ELF-1 (cell line): ENCODE data around the gene CST3.

ENCODE experiments used
- DNase-seq: peaks from one replicate; pipeline ENCODE4 v3.0.0-alpha.2; 2016; ENCODE audit warnings: low read depth, low spot score

CST3 gene

GRCh38 chr20:23602699-23603098 is 35.1 kb downstream of the CST3 start:
- no peak for DNase-seq

DNA sequence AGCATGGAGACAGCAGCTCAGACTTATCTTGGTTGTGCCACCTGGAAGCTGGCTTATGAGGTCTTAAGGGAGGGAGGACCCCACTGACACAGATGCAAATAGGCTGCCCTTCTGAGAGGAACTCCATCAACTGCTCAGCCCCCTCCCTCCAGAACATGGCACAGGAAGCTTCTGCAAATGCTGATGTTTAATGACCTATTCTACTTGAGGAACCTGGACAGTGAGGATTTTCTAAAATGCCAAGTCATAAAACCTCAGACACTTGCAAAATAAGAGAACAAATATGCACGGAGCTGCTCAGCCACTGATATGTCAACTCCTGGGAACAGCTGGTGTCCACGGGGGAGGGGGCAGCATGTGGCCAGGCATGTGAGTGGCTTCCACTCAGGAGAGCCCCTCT is 35.5 kb downstream of the CST3 start:
- no peak for DNase-seq

GRCh38 chr20:23601715-23602114 is 36.0 kb downstream of the CST3 start:
- peak; percentile 66 for DNase-seq

- DNase-seq, result no peak
Observed at GRCh38 chr20:23598481-23598880, 39.3 kb downstream of the CST3 start.

- no peak for DNase-seq
Observed at GRCh38 chr20:23596579-23597250, 41.0 kb downstream of the CST3 start.

DNA sequence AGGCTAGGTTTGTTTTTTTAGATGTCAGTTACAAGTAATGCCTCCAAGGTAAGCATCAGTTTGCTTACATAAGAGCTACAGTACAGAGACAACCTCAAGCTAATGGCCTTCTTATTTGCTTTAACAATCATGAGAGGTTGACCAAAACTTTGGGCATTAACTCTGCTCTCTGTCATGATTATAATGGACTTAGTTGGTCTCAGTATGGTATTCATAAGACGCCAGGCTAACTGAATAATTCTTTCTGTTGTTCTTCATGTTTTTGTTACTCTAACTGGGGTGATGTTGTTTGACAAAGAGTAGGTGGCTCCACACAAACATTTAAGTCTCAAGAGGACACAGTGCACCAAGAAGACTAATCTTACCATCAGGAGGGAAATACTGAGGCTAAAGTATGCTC is 41.8 kb downstream of the CST3 start:
- DNase-seq, result no peak

DNA sequence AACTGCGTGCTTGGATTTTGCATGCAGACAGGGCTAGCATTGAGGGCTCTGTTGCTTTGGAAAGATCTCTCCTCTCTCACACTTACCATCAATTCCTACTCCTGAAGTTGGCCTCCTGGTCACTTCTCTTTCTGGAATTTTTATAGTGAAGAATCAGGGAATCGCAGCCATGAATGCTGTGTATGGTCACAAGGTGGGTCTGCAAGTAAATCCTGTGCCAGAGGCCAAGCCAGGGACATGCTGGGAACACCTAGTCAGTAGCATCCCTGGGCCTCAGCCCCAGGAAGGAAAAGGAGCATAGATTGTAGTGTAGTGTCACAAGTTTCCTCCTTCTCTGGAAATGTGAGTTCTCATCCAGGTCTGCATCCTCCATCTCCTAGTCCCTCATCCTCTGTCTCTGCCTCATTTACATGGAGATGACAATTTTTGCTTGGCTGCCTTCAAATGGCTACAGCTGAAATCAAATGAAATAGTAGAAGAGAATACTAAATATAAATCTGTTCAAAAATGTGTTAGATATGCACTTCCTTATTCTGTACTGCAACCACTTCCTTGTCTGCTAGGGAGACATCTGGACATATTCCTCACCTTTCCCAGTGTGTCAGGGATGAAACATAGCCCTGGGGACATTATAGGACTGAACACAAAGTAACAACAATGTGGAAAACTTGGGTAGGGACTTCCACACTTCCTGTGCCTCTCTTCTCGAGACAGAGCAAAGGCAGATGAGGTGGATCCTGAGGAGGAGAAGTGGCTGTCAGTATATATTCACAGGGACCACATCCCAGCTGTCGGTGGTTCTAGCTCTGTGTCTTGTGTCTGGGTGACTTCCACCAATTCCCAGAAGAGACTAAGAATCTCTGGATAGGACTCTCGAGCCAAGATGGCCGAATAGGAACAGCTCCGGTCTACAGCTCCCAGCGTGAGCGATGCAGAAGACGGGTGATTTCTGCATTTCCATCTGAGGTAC is 49.0 kb downstream of the CST3 start:
- DNase-seq, result no peak

GRCh38 chr20:23587631-23588030 is 50.1 kb downstream of the CST3 start:
- DNase-seq, result no peak

DNA sequence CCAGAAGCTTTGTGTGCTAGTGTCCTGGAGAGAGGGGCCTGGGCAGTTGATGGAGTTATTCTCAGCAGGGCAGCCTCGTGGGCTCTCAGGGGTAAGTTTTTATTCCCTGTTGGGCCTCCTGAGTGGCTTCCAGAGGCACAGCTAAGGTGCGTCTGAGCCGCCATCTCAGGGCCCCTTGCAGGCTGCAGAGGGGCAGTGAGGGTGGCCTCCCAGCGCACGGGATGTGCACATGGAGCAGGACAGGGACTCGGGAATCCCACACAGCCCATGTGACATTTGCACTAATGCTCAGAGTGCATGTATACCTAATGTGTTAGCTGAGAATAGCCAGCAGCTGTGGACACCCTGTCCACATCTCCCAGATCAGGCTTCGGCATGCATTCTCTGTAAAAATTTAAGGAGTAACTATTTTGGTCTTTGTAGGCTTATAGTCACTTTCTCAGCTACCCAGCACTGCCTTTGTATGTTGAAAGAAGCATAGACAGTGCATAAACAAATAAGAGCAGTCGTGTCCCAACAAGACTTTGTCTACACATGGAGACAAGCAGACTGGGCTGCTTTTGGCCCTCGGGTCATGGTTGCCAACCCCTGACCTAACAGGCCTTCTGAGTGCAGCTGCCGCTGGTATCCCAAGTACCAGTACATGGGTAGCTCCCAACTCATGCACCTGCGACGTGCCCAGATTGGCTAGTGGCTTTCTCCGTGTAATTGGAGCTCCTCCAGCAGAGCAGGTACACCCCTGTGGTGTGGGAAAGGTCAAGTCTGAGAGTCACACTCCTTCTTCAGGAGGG is 50.8 kb downstream of the CST3 start:
- no peak for DNase-seq

DNA sequence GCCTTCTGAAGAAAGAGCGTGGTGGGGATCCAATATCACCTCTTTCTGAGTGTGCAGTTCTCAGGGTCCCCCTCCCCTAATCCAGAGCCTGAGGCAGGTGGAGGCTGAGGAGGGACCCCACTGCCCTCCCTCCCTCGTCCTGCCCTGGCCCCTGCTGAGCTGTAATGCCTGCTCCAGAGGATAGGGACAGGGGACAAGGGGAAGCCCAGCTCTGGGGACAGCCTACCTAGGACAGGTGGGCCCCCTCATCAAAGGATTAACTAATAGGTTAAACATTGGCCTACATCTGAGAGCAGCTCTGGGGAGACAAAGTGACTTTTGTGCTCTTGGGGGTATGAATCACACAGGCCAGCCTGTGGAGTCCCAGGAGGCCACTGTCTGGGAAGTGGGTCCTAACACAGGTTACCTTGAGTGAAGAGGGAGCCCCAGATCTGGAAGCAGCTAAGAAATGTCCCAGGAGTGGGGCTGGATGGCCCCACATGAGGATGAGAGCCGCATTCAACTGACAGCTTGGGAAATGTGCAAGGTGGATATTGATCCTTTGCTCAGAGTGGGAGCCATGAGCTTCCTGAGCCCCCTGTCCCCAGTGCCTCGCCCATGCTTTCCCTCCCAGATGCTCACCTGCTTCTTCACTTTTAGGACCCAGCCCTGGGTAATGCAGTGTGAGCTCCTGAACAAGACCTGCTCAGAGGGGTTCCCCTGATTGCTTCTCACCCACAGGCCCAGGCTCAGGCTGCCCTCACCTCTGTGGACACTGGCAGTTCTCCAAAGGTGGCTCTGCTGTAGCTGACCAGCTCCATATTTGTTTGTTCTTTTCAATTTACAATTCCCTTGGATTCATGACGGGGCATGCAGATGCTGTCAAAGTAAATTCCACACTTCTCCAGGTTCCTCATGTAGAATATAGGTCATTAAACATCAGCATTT is 51.7 kb downstream of the CST3 start:
- DNase-seq, result no peak

GRCh38 chr20:23585449-23585807 is 52.3 kb downstream of the CST3 start:
- DNase-seq, result no peak

GRCh38 chr20:23584434-23585199 is 53.1 kb downstream of the CST3 start:
- DNase-seq, result no peak
